ENCODE measurements around the gene CD109.
"Not testable (repeated sequence)": the region's sequence is repeated elsewhere in the genome, so short reads cannot be mapped to it uniquely, and the experiment has no call there.

Gene CD109

GRCh38 chr6:73695619-73696421 lies at the start of gene CD109:
Gene CD109 (plus strand): TSS chr6:73696203. CDS start chr6:73696216, 13 bp downstream.
- peak; percentile 46 for FAIRE-seq

- FAIRE-seq: no peak
These were observed 47.8 kb upstream of the CD109 start for GRCh38 chr6:73648166-73648565.

- FAIRE-seq: no peak
These were observed 46.2 kb upstream of the CD109 start for GRCh38 chr6:73649783-73650182.

GRCh38 chr6:73652637-73653570 lies 43.1 kb upstream of the CD109 start:
- FAIRE-seq: peak; percentile 81

- no peak for FAIRE-seq
These were observed 42.2 kb upstream of the CD109 start, which contains the start of gene SLC17A5 for GRCh38 chr6:73653571-73654424. Gene SLC17A5 (minus strand): TSS chr6:73653992. CDS start chr6:73653886, 106 bp downstream.

- FAIRE-seq: no peak
These were observed 40.6 kb upstream of the CD109 start for GRCh38 chr6:73655341-73655917.

GRCh38 chr6:73656531-73657145 lies 39.4 kb upstream of the CD109 start:
- FAIRE-seq: no peak

GRCh38 chr6:73657201-73657600 lies 38.8 kb upstream of the CD109 start:
- no peak for FAIRE-seq

GRCh38 chr6:73664701-73665100 lies 31.3 kb upstream of the CD109 start:
- FAIRE-seq: no peak

- FAIRE-seq: no peak
These were observed 30.2 kb upstream of the CD109 start for GRCh38 chr6:73665686-73666319.

GRCh38 chr6:73666393-73666792 lies 29.6 kb upstream of the CD109 start:
- no peak for FAIRE-seq

- FAIRE-seq: no peak
These were observed 28.2 kb upstream of the CD109 start for GRCh38 chr6:73667798-73668197.

GRCh38 chr6:73669005-73669404 lies 27.0 kb upstream of the CD109 start:
- no peak for FAIRE-seq

- no peak for FAIRE-seq
These were observed 23.9 kb upstream of the CD109 start for GRCh38 chr6:73671911-73672685.

GRCh38 chr6:73675466-73676098 lies 20.4 kb upstream of the CD109 start:
- FAIRE-seq: peak; percentile 87

GRCh38 chr6:73679009-73679408 lies 17.0 kb upstream of the CD109 start:
- no peak for FAIRE-seq

GRCh38 chr6:73679846-73680245 lies 16.2 kb upstream of the CD109 start:
- peak; percentile 49 for FAIRE-seq

- no peak for FAIRE-seq
These were observed 15.6 kb upstream of the CD109 start for GRCh38 chr6:73680289-73680918.

GRCh38 chr6:73683574-73683973 lies 12.4 kb upstream of the CD109 start:
- FAIRE-seq: not testable (repeated sequence)
